Measurements from ENCODE around the gene FAM90A26. TPM values are rescaled to one million over a fixed set of nuclear protein-coding genes. Genes with fewer than 3 reads are reported as not detected.
A peak's percentile ranks its signal among the peaks of the same experiment; 100 is the strongest.
"Not testable (repeated sequence)": the region's sequence is repeated elsewhere in the genome, so short reads cannot be mapped to it uniquely, and the experiment has no call there.

FAM90A26 gene
- total and polyA plus RNA-seq, 2 of the 4 experiments (the other 2 are of a cell fraction) = not detected

DNA sequence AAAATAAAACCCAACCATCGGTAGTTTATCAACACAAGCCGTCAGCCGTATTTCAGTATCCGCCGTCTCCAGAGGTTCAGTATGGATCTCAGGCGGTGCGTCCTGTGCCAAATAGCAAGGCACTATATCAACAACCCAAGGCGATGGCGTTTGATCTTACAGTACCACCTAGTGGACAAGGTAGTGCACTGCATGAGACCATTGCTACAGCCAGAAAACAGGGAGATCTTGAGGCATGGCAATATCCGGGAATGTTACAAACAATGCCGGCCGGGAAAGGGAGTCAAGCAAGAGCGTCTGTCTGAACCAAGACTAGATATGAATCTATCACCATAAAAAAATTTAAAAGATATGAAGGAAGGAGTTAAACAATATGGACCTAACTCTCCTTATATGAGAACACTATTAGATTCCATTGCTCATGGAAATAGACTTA lies 46.6 kb upstream of the FAM90A26 start:
- peak overlapping the region; percentile 46; the same call in 1 of the 2 replicates for H3K4me2 ChIP-seq (ENCODE audit: low read depth, low read length)
- POLR2A ChIA-PET (ENCODE audit: unreplicated experiment); H4K20me1 ChIP-seq (ENCODE audit: insufficient read depth, low read length); CTCF ChIA-PET; H3K27ac ChIP-seq (ENCODE audit: insufficient read depth, low read length); H3K27me3 ChIP-seq (ENCODE audit: control insufficient read depth, insufficient read depth, low read length); H3K14ac ChIP-seq (replicated peaks; ENCODE audit: low read depth, low read length); H3K4me1 ChIP-seq (ENCODE audit: control insufficient read depth, insufficient read depth, low read length); H3K4ac ChIP-seq (ENCODE audit: low read depth, low read length); H3K18ac ChIP-seq (ENCODE audit: low read depth, low read length); H3K36me3 ChIP-seq (ENCODE audit: control insufficient read depth, insufficient read depth, low read length); H2AFZ ChIP-seq (replicated peaks; ENCODE audit: low read length, poor library complexity); H4K8ac ChIP-seq (ENCODE audit: low read depth in 2 of 2, low read length in 2 of 2); H3K9me1 ChIP-seq (ENCODE audit: insufficient read depth, low read length); H2BK20ac ChIP-seq (ENCODE audit: low read depth, low read length); H4K5ac ChIP-seq (ENCODE audit: low read depth, low read length); H2AK9ac ChIP-seq (replicated peaks; ENCODE audit: low read depth, low read length, poor library complexity); BruUV-seq (replicated peaks); H2AK5ac ChIP-seq (ENCODE audit: low read depth, low read length); H2BK120ac ChIP-seq (ENCODE audit: low read depth, low read length); intact Hi-C loops (cut with micrococcal nuclease); H2BK15ac ChIP-seq (ENCODE audit: low read depth, low read length); H4K91ac ChIP-seq (ENCODE audit: insufficient read depth, low read depth, low read length); H3K4me3 ChIP-seq (ENCODE audit: insufficient read depth, low read depth, low read length); H2BK5ac ChIP-seq (ENCODE audit: low read depth, low read length, poor library complexity, severe bottlenecking); H3K9ac ChIP-seq (ENCODE audit: low read depth, low read length); dilution Hi-C loops (cut with HindIII; ENCODE audit: low sequenced_read_pairs, unreplicated experiment); H3K23ac ChIP-seq (ENCODE audit: low read depth, low read length); H3K79me1 ChIP-seq (ENCODE audit: low read depth in 1 of 2, low read length in 2 of 2); H3K56ac ChIP-seq (ENCODE audit: extremely low read depth, insufficient read depth, low read length); H3K9me3 ChIP-seq (ENCODE audit: control insufficient read depth, insufficient read depth, low read length): not testable (repeated sequence)
- WGBS, 2 experiments (ENCODE audit: extremely low coverage in 2 of 2, insufficient read length in 1 of 2) = 0% methylated on average over 3 of the region's 13 CpGs; no CpG with 5 or more reads in 1 of the 2 experiments
- in situ Hi-C loops (cut with MboI; ENCODE audit: low sequenced_read_pairs) = loop anchor here (25.0 kb wide), 1 partner anchor 111 kb away; no protein-coding TSS in a partner anchor
- DNase-seq (peak; percentile 76), ATAC-seq (ENCODE audit: low read depth) (peak; percentile 64)
- TF ChIP-seq RAD21 (IDR thresholded peaks at IDR 0.05; ENCODE audit: low read length) = peak; percentile 70
- peak; percentile 67 for TF ChIP-seq CTCF (conservative IDR thresholded peaks at IDR 0.05; ENCODE audit: low read depth, low read length)
- peak; percentile 51 for TF ChIP-seq SMC3 (IDR thresholded peaks at IDR 0.05; ENCODE audit: low read depth, low read length)

All from IMR-90 (cell line).